ENCODE measurements around the gene ACVR1. TPM values are rescaled to one million over a fixed set of nuclear protein-coding genes. Genes with fewer than 3 reads are reported as not detected.
"Not testable (repeated sequence)": the region's sequence is repeated elsewhere in the genome, so short reads cannot be mapped to it uniquely, and the experiment has no call there.

The ACVR1 gene
- total RNA-seq, 1 experiment from 2014 or later: 11.1 TPM

DNA sequence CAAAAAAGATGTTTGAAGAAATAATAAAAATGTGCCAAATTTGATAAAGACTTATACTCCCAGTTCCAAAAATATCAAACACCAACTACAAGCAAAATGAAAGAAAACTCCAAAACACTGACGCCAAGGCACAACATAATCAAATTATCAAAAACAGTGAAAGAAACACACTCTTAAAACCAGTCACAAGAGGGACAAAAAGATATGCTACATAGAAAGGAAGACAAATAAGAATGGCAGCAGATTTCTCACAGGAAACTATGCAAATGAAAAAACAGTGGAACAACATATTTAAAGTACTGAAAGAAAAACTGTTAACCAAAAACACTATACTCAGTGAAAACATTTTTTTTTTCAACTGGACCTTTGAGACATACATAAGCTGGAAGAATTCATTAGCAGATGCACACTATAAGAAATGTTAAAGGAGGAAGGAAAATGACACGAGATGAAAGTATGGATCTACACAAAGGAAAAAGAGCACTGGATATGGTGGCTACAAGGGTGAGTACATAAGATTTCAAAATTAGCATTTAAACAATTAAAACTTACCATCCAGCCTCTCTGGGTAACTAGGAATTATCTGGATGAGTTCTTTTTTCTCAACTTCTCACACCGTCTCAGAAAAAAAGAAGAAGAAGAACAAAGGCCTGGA lies 153.4 kb downstream of the ACVR1 start:
- Histone ChIP-seq H3K9me3 (peaks cover 14% of the 10 kb centered on the region), H3K4me1 (no peaks in the 10 kb centered on the region), H3K27me3 (replicated peaks; ENCODE audit: control insufficient read depth, insufficient read depth, low read length) (no peaks in the 10 kb centered on the region), H3K4me3 (ENCODE audit: low read depth, low read length) (no peak overlapping the region), H3K36me3 (ENCODE audit: control insufficient read depth, insufficient read depth, low read length) (no peaks in the 10 kb centered on the region)
- intact Hi-C loops (cut with micrococcal nuclease; ENCODE audit: unreplicated experiment): no loop called here
- H3K36me3 Mint-ChIP-seq (ENCODE audit: insufficient read depth, unreplicated experiment): peaks cover 8% of the 10 kb centered on the region
- POLR2A ChIA-PET: no interaction called here
- no peak overlapping the region for H3K4me3 Mint-ChIP-seq (ENCODE audit: unreplicated experiment)
- DNase-seq: no peak
- H3K27me3 Mint-ChIP-seq (ENCODE audit: insufficient read depth, unreplicated experiment): no peaks in the 10 kb centered on the region
- CTCF ChIA-PET: no interaction called here
- BruUV-seq (replicated peaks): no TSS peak
- TF ChIP-seq, protein P1, sequence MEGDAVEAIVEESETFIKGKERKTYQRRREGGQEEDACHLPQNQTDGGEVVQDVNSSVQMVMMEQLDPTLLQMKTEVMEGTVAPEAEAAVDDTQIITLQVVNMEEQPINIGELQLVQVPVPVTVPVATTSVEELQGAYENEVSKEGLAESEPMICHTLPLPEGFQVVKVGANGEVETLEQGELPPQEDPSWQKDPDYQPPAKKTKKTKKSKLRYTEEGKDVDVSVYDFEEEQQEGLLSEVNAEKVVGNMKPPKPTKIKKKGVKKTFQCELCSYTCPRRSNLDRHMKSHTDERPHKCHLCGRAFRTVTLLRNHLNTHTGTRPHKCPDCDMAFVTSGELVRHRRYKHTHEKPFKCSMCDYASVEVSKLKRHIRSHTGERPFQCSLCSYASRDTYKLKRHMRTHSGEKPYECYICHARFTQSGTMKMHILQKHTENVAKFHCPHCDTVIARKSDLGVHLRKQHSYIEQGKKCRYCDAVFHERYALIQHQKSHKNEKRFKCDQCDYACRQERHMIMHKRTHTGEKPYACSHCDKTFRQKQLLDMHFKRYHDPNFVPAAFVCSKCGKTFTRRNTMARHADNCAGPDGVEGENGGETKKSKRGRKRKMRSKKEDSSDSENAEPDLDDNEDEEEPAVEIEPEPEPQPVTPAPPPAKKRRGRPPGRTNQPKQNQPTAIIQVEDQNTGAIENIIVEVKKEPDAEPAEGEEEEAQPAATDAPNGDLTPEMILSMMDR (IDR thresholded peaks at IDR 0.05; ENCODE audit: insufficient read depth in 1 of 2, low read depth in 1 of 2, low read length in 1 of 2, severe bottlenecking in 1 of 2, unreplicated experiment in 1 of 2): no peak
- peaks cover 31% of the 10 kb centered on the region for H3K9me3 Mint-ChIP-seq (ENCODE audit: unreplicated experiment)
- no peaks in the 10 kb centered on the region for H3K4me1 Mint-ChIP-seq (ENCODE audit: low read depth, unreplicated experiment)
- no peak overlapping the region for H3K27ac Mint-ChIP-seq (ENCODE audit: unreplicated experiment)

DNA sequence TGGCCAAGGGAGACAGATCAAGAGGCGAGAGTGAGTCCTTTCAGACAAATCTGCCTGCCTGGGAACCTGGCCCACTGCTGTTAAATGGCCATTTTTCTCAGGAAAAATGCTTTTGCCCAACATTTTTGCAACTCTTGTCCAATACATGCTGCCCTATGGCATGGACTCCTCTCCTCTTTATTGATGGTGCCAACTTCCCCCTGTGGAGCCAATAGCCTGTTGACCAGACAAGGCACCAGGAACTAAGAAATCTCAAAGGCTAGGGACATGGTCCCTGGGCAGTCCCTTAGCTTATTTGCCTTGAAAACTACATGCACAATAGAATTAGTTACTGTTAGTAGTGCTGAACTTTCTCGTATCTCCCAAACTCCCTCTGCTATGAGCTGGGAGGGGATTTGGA lies 155.6 kb downstream of the ACVR1 start:
- Histone ChIP-seq H3K36me3 (ENCODE audit: control insufficient read depth, insufficient read depth, low read length) (no peaks in the 10 kb centered on the region), H3K27me3 (replicated peaks; ENCODE audit: control insufficient read depth, insufficient read depth, low read length) (no peaks in the 10 kb centered on the region), H3K9me3 (peaks cover 14% of the 10 kb centered on the region), H3K4me1 (no peaks in the 10 kb centered on the region), H3K4me3 (ENCODE audit: low read depth, low read length) (no peak overlapping the region)
- TF ChIP-seq, protein P1 (IDR thresholded peaks at IDR 0.05; ENCODE audit: insufficient read depth in 1 of 2, low read depth in 1 of 2, low read length in 1 of 2, severe bottlenecking in 1 of 2, unreplicated experiment in 1 of 2): no peak
- ChIA-PET POLR2A (no interaction called here), CTCF (no interaction called here)
- H3K27me3 Mint-ChIP-seq (ENCODE audit: insufficient read depth, unreplicated experiment): no peaks in the 10 kb centered on the region
- H3K9me3 Mint-ChIP-seq (ENCODE audit: unreplicated experiment): peaks cover 31% of the 10 kb centered on the region
- intact Hi-C loops (cut with micrococcal nuclease; ENCODE audit: unreplicated experiment): no loop called here
- no TSS peak for BruUV-seq (replicated peaks)
- peaks cover 8% of the 10 kb centered on the region for H3K36me3 Mint-ChIP-seq (ENCODE audit: insufficient read depth, unreplicated experiment)
- no peak for DNase-seq
- H3K27ac Mint-ChIP-seq (ENCODE audit: unreplicated experiment): no peak overlapping the region
- no peaks in the 10 kb centered on the region for H3K4me1 Mint-ChIP-seq (ENCODE audit: low read depth, unreplicated experiment)
- no peak overlapping the region for H3K4me3 Mint-ChIP-seq (ENCODE audit: unreplicated experiment)

DNA sequence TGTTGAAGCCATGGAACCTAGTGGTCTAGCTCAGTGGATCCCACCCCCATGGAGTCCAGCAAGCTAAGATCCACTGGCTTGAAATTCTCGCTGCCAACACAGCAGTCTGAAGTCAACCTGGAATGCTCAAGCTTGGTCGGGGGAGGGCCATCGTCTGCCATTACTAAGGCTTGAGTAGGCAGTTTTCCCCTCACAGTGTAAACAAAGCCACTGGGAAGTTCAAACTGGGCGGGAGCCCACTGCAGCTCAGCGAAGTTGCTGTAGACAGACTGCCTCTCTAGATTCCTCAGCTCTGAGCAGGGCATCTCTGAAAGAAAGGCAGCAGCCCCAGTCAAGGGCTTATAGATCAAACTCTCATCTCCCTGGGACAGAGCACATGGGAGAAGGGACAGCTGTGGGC lies 171.5 kb downstream of the ACVR1 start:
- H3K9me3 ChIP-seq; H3K27me3 ChIP-seq (replicated peaks; ENCODE audit: control insufficient read depth, insufficient read depth, low read length); H3K36me3 ChIP-seq (ENCODE audit: control insufficient read depth, insufficient read depth, low read length); H3K4me1 Mint-ChIP-seq (ENCODE audit: low read depth, unreplicated experiment); H3K27ac Mint-ChIP-seq (ENCODE audit: unreplicated experiment); DNase-seq; POLR2A ChIA-PET; H3K4me3 ChIP-seq (ENCODE audit: low read depth, low read length); intact Hi-C loops (cut with micrococcal nuclease; ENCODE audit: unreplicated experiment); CTCF ChIA-PET; H3K9me3 Mint-ChIP-seq (ENCODE audit: unreplicated experiment); BruUV-seq (replicated peaks); H3K4me3 Mint-ChIP-seq (ENCODE audit: unreplicated experiment); H3K4me1 ChIP-seq; H3K27me3 Mint-ChIP-seq (ENCODE audit: insufficient read depth, unreplicated experiment); H3K36me3 Mint-ChIP-seq (ENCODE audit: insufficient read depth, unreplicated experiment): not testable (repeated sequence)

DNA sequence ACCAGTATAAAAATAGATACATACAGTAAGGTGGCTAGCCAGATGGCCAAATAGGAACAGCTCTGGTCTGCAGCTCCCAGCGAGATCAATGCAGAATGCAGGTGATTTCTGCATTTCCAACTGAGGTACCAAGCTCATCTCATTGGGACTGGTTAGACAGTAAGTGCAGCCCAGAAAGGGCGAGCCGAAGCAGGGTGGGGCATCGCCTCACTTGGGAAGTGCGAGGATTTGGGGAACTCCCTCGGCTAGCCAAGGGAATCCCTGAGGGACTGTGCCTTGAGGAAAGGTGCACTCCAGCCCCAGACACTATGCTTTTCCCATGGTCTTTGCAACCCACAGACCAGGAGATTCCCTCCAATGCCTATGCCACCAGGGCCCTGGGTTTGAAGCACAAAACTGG lies 172.0 kb downstream of the ACVR1 start:
- BruUV-seq (replicated peaks); H3K4me3 ChIP-seq (ENCODE audit: low read depth, low read length); H3K36me3 ChIP-seq (ENCODE audit: control insufficient read depth, insufficient read depth, low read length); H3K4me1 ChIP-seq; H3K27me3 ChIP-seq (replicated peaks; ENCODE audit: control insufficient read depth, insufficient read depth, low read length); DNase-seq; H3K36me3 Mint-ChIP-seq (ENCODE audit: insufficient read depth, unreplicated experiment); H3K9me3 Mint-ChIP-seq (ENCODE audit: unreplicated experiment); H3K4me3 Mint-ChIP-seq (ENCODE audit: unreplicated experiment); H3K9me3 ChIP-seq; H3K27me3 Mint-ChIP-seq (ENCODE audit: insufficient read depth, unreplicated experiment); H3K27ac Mint-ChIP-seq (ENCODE audit: unreplicated experiment); intact Hi-C loops (cut with micrococcal nuclease; ENCODE audit: unreplicated experiment); CTCF ChIA-PET; POLR2A ChIA-PET; H3K4me1 Mint-ChIP-seq (ENCODE audit: low read depth, unreplicated experiment): not testable (repeated sequence)
